ENCODE data around the gene TRIP12. TPM values are rescaled to one million over a fixed set of nuclear protein-coding genes. Genes with fewer than 3 reads are reported as not detected.
"Not testable (repeated sequence)": the region's sequence is repeated elsewhere in the genome, so short reads cannot be mapped to it uniquely, and the experiment has no call there.

The TRIP12 gene
- total and polyA plus RNA-seq, 5 experiments from 2014 or later: 32.2 to 221 (median 45.2) TPM

DNA sequence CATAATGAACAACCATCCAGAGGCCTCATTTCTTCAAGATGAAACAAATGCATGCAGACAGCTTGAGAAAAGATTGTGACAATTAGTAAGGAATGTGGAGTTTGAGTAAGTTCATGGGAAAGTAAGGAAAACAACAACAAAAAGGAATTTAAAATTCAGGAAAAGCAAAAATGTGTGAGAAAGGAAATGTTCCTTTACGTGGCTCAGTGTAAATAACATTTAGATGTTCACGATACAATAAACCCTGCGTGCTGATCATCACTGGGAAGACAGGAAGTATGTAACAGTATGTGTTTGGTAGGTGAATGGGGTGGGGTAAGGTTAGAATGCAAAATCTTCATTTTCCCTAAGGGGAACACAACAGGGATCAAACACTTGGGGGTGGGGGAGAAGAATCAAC lies 72.7 kb downstream of the TRIP12 start:
- POLR2A ChIA-PET: interaction anchor here (2.0 kb wide), 1 partner anchor 72 kb away, joined by 5 read pairs; the partner anchor contains the start of gene TRIP12
- Mint-ChIP-seq H3K9me3 (no peaks in the 10 kb centered on the region), H3K4me1 (peaks cover 32 to 67% (median 64%) of the 10 kb centered on the region in 4 donors), H3K4me3 (peak overlapping the region in 9 of 10 donors; percentile 45 to 76 (median 60)), H3K36me3 (peaks cover 5 to 44% (median 23%) of the 10 kb centered on the region in 3 donors), H3K27ac (peak overlapping the region; percentile 13 to 95 (median 87)), H3K27me3 (no peaks in the 10 kb centered on the region)
- peak in 1 of 10 donors; percentile 17 for DNase-seq
- ATAC-seq: peak; percentile 55 to 60

DNA sequence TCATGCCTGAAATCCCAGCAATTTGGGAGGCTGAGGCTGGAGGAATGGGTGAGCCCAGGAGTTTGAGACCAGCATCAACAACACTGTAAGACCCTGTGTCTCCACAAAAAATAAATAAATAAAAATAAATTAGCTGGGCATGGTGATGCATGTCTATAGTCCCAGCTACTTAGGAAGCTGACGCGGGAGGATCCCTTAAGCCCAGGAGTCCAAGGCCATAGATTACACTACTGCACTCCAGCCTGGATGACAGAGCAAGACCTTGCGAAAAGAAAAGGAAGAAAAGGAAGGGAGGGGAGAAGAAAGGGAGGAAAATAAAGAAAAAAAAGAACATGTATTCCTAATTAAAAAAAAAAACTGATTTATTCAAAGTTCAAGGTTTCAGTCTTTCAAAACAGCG lies 78.2 kb downstream of the TRIP12 start:
- H3K36me3 Mint-ChIP-seq: peaks cover 0 to 72% (median 34%) of the 10 kb centered on the region in 3 donors
- H3K9me3 Mint-ChIP-seq: no peaks in the 10 kb centered on the region
- no peaks in the 10 kb centered on the region for H3K27me3 Mint-ChIP-seq
- ATAC-seq (no peak), DNase-seq (no peak)
- H3K4me1 Mint-ChIP-seq: peaks cover 21 to 55% (median 37%) of the 10 kb centered on the region in 4 donors
- H3K27ac Mint-ChIP-seq: peak overlapping the region in 2 of 10 donors; percentile 51 to 59
- H3K4me3 Mint-ChIP-seq: no peak overlapping the region
- POLR2A ChIA-PET: interaction anchor here (0.6 kb wide), 1 partner anchor 57 kb away, joined by 6 read pairs; no protein-coding TSS in a partner anchor

DNA sequence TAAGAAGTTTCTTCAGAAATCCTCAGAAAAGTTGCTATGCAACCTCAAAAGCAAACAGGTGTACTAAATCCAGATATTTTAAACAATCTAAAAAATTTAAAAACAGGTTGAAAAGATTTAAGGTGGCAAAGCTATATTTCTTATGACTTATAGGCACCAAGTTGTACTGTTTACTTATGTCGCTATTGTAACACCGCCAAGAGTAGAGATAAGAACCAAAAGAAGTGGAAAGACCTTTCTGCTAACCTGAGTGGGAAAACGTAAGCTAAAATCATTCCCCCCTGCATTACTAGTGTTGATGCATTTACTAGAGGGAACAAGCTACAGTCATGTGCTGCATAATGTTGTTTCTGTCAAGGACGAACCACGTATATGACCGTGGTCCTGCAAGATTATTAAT lies 83.1 kb downstream of the TRIP12 start:
- peaks cover 14 to 65% (median 55%) of the 10 kb centered on the region in 4 donors for H3K4me1 Mint-ChIP-seq
- peaks cover 4 to 55% (median 32%) of the 10 kb centered on the region in 3 donors for H3K36me3 Mint-ChIP-seq
- no peak overlapping the region for H3K4me3 Mint-ChIP-seq
- POLR2A ChIA-PET: no interaction called here
- no peaks in the 10 kb centered on the region for H3K9me3 Mint-ChIP-seq
- DNase-seq (no peak), ATAC-seq (no peak)
- peak overlapping the region in 6 of 10 donors; percentile 2 to 91 (median 58) for H3K27ac Mint-ChIP-seq
- no peaks in the 10 kb centered on the region for H3K27me3 Mint-ChIP-seq

DNA sequence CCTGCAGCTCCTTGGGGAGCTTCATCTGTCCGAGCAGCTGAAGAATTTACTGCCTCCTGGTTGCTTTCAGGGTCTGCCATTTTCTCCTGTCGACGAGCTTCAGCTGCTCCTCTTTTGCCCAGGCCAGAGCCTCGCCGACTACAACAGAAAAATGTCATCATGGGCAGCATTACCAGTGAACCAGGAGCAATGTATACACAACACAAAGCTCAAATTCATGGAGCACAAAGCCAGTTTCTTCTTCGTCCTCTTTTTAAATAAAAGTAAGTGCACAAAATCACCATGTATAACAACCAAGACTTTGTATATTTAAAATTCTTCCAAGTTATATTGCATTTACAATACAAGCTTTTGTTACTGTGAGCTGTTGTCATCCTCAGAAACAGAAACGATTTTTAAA lies 85.0 kb downstream of the TRIP12 start:
- H3K36me3 Mint-ChIP-seq: peaks cover 4 to 53% (median 32%) of the 10 kb centered on the region in 3 donors
- no peaks in the 10 kb centered on the region for H3K27me3 Mint-ChIP-seq
- DNase-seq: no peak
- no peak for ATAC-seq
- H3K27ac Mint-ChIP-seq: peak overlapping the region; percentile 71 to 96 (median 86)
- POLR2A ChIA-PET: interaction anchor here (1.0 to 2.7 kb wide), 3 partner anchors 10 to 85 kb away, joined by 3 to 15 read pairs (median 4); partner anchors contain the start of genes FBXO36 and TRIP12
- H3K4me1 Mint-ChIP-seq: peaks cover 18 to 69% (median 64%) of the 10 kb centered on the region in 4 donors
- H3K9me3 Mint-ChIP-seq: no peaks in the 10 kb centered on the region
- H3K4me3 Mint-ChIP-seq: peak overlapping the region in 8 of 10 donors; percentile 38 to 69 (median 60)

DNA sequence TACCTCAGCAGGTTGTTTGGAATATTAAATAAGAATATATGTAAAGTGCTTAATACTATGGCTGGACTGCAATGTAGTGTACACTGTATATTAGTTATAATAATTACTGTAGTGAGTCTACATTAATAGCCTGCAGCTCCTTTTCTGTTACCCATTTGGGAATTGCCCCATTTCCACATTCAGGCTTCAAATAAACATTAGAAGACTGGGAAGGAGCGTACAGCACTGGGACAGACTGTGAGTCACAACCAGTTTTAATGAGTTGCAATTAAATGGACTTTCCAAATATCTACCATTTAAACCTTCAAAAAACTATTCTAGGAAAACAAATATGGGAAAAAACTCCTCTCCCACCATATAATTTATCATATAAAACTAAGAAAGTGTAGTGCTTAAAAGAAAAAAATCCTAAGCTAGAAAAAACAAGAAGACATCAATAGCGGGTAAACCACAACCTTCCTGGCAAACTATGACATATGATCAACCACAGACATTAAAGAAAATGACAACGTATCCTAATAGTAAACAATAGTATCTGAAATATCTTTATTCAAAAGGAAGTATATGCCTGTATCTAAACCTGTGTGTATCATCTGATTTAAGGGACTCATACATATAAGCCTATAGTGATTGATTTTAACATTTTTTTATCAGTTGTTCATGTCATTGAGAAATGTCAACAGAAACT lies 86.1 kb downstream of the TRIP12 start:
- DNase-seq: peak in 4 of 10 donors; percentile 15 to 74 (median 52)
- peak overlapping the region; percentile 22 to 81 (median 54) for H3K4me3 Mint-ChIP-seq
- H3K36me3 Mint-ChIP-seq: peaks cover 4 to 59% (median 28%) of the 10 kb centered on the region in 3 donors
- H3K4me1 Mint-ChIP-seq: peaks cover 17 to 72% (median 68%) of the 10 kb centered on the region in 4 donors
- no peaks in the 10 kb centered on the region for H3K27me3 Mint-ChIP-seq
- peak overlapping the region; percentile 44 to 96 (median 80) for H3K27ac Mint-ChIP-seq
- no peaks in the 10 kb centered on the region for H3K9me3 Mint-ChIP-seq
- POLR2A ChIA-PET: interaction anchor here (0.6 to 2.7 kb wide), 3 partner anchors 16 to 86 kb away, joined by 4 to 15 read pairs (median 9); partner anchors contain the start of gene TRIP12
- ATAC-seq: peak; percentile 70 to 94

DNA sequence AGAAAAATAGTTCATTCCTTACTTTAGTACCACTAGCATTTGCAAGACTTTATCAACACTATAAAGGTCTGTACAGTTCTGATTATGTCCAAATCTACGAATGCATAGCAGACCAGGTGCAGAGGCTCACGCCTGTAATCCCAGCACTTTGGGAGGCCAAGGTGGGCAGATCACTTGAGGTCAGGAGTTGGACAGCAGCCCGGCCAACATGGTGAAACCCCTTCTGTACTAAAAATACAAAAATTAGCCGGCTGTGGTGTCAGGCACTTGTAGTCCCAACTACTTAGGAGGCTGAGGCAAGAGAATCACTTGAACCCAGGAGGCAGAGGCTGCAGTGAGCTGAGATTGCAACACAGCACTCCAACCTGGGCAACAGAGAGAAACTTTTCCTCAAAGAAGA lies 87.4 kb downstream of the TRIP12 start:
- Mint-ChIP-seq H3K4me3 (peak overlapping the region in 7 of 10 donors; percentile 7 to 81 (median 41)), H3K4me1 (peaks cover 17 to 72% (median 66%) of the 10 kb centered on the region in 4 donors), H3K36me3 (peaks cover 4 to 57% (median 21%) of the 10 kb centered on the region in 3 donors), H3K27ac (peak overlapping the region in 9 of 10 donors; percentile 22 to 96 (median 65))
- not testable (repeated sequence) for H3K9me3 Mint-ChIP-seq, H3K27me3 Mint-ChIP-seq, DNase-seq, ATAC-seq
- POLR2A ChIA-PET: interaction anchor here (0.7 to 1.9 kb wide), 3 partner anchors 85 to 879 kb away, joined by 3 to 9 read pairs (median 3); partner anchors contain the start of gene TRIP12

DNA sequence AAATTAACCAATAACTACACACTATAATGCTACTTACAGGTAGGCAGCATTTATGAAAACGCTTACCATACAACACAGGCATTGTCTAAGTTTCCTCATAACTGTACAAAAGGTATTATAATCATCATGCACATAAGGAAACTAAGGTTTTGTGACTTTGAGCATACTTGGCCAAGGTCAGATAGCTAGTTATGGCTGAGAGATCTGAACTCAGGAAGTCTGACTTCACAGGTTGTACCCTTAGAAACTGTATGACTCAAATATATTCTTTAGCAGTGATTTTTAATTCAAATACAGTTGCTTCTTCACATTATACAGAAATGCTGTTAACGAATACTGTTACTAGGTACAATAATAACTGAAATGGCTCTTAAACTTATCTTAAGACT lies 89.3 kb downstream of the TRIP12 start:
- peak overlapping the region in 7 of 10 donors; percentile 20 to 79 (median 69) for H3K27ac Mint-ChIP-seq
- DNase-seq (no peak), ATAC-seq (peak; percentile 16 to 49)

DNA sequence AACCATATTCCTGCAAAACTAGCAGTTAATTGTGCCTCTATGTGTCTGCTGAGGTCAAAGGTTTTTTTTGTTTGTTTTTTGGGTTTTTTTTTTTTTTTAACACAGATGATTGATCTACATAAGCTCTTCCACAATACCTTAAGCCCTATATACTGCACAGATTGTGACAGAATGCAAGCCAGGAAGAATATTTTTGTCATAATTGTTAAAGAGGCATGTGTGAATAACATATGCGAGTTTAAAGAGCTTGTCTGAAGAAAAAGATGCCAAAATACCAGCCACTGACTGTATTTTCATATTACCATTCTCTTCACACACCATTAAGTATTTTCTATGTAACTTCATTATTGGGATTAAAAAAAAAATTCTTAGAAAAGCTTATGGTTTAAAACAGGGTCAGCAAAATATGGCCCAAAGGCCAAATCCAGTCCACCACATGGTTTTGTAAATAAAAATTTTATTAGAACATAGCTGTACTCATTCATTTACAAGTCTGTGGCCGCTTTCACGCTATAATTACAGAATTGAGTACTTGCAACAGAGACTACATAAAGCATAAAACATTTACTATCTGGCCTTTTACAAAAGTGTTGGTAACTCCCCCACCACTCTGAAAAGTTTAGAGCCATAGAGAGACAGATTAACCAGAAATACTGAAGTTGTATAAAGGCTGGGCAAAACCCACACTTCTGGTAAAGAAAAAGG lies 89.9 kb downstream of the TRIP12 start:
- Mint-ChIP-seq H3K27me3 (no peaks in the 10 kb centered on the region), H3K27ac (peak overlapping the region in 9 of 10 donors; percentile 16 to 92 (median 54)), H3K4me3 (peak overlapping the region in 3 of 10 donors; percentile 2 to 39 (median 36)), H3K4me1 (peaks cover 15 to 56% (median 53%) of the 10 kb centered on the region in 4 donors), H3K9me3 (no peaks in the 10 kb centered on the region), H3K36me3 (peaks cover 8 to 56% (median 26%) of the 10 kb centered on the region in 3 donors)
- ATAC-seq (no peak), DNase-seq (no peak)
- POLR2A ChIA-PET: interaction anchor here (0.7 to 1.3 kb wide), 2 partner anchors 90 to 206 kb away, joined by 5 to 7 read pairs; partner anchors contain the start of genes FBXO36 and TRIP12

More for the DNA sequence above, 89.3 kb downstream of the TRIP12 start:
- H3K4me1 Mint-ChIP-seq: peaks cover 15 to 61% (median 58%) of the 10 kb centered on the region in 4 donors
- POLR2A ChIA-PET: interaction anchor here (1.3 kb wide), 1 partner anchor 90 kb away, joined by 5 read pairs; the partner anchor contains the start of genes FBXO36 and TRIP12
- H3K9me3 Mint-ChIP-seq: no peaks in the 10 kb centered on the region
- H3K4me3 Mint-ChIP-seq: peak overlapping the region in 3 of 10 donors; percentile 2 to 36 (median 29)
- no peaks in the 10 kb centered on the region for H3K27me3 Mint-ChIP-seq
- peaks cover 7 to 59% (median 25%) of the 10 kb centered on the region in 3 donors for H3K36me3 Mint-ChIP-seq

DNA sequence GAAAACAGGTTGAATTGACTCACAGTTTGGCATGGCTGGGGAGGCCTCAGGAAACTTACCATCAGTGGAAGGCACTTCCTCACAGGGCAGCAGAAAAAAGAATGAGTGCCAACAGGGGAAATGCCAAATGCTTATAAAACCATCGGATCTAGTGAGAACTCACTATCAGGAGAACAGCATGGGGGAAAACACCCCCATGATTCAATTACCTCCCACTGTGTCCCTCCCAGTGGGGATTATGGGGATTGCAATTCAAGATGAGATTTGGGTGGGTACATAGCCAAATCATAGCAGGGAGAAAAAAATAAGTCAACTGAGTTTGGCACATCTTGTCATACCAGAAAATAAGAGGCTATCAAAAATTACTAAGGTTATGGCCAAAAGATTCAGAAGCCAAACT lies 96.3 kb downstream of the TRIP12 start:
- H3K27ac Mint-ChIP-seq: peak overlapping the region in 3 of 10 donors; percentile 28 to 72 (median 30)
- DNase-seq (no peak), ATAC-seq (no peak)
- peaks cover 0 to 14% (median 5%) of the 10 kb centered on the region in 9 donors for H3K9me3 Mint-ChIP-seq
- H3K4me1 Mint-ChIP-seq: peaks cover 5 to 18% (median 12%) of the 10 kb centered on the region in 4 donors
- no peaks in the 10 kb centered on the region for H3K27me3 Mint-ChIP-seq
- H3K4me3 Mint-ChIP-seq: no peak overlapping the region
- POLR2A ChIA-PET: no interaction called here
- H3K36me3 Mint-ChIP-seq: peaks cover 28 to 80% (median 51%) of the 10 kb centered on the region in 3 donors

DNA sequence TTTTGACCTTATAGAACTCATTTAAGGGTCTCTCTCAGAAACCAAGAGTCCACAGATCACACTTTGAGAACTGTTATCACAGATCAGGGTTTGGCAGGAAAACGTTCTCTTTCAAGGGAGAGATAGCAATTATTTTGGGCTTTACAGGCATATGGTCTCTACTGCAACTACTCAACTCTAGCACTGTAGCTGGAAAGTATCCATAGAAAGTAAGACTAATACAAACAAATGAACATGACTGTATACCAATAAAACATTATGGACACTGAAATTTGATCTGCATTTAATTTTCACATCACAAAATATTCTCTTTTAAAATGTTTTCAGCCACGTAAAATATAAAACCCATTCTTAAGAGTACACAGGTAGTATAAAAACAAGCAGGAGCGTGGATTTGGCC lies 100.5 kb downstream of the TRIP12 start:
- no peak for ATAC-seq
- peaks cover 0 to 14% (median 5%) of the 10 kb centered on the region in 9 donors for H3K9me3 Mint-ChIP-seq

DNA sequence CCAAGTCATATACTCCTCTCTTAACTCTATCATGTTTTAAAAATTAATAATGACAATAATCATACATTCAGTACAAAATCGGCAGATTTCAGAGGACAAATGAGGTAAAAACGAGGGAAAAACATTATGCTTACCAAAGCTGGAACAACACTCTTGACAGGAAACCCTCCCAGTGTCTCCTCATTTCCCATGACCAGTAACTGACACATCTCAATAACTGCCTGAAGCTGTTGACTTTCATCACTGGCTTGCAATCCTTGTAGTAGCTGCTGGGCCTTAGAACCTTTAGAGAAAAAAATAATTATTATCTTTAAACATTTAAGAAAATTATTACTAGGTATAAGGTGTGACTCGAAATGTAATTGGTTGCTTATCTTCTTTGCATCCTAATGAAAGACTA lies 103.6 kb downstream of the TRIP12 start:
- no peak overlapping the region for H3K4me3 Mint-ChIP-seq
- DNase-seq: no peak
- ATAC-seq: no peak
- H3K9me3 Mint-ChIP-seq: no peaks in the 10 kb centered on the region
- H3K27ac Mint-ChIP-seq: peak overlapping the region in 4 of 10 donors; percentile 21 to 84 (median 54)
- peaks cover 5 to 21% (median 12%) of the 10 kb centered on the region in 4 donors for H3K4me1 Mint-ChIP-seq
- H3K36me3 Mint-ChIP-seq: peaks cover 8 to 77% (median 21%) of the 10 kb centered on the region in 3 donors
- H3K27me3 Mint-ChIP-seq: no peaks in the 10 kb centered on the region
- POLR2A ChIA-PET: no interaction called here

More for the DNA sequence above, 100.5 kb downstream of the TRIP12 start:
- Mint-ChIP-seq H3K27ac (peak overlapping the region in 7 of 10 donors; percentile 19 to 80 (median 30)), H3K27me3 (no peaks in the 10 kb centered on the region), H3K4me1 (peaks cover 5 to 21% (median 12%) of the 10 kb centered on the region in 4 donors), H3K36me3 (peaks cover 20 to 75% (median 34%) of the 10 kb centered on the region in 3 donors), H3K4me3 (no peak overlapping the region)
- POLR2A ChIA-PET: no interaction called here
- DNase-seq: no peak

DNA sequence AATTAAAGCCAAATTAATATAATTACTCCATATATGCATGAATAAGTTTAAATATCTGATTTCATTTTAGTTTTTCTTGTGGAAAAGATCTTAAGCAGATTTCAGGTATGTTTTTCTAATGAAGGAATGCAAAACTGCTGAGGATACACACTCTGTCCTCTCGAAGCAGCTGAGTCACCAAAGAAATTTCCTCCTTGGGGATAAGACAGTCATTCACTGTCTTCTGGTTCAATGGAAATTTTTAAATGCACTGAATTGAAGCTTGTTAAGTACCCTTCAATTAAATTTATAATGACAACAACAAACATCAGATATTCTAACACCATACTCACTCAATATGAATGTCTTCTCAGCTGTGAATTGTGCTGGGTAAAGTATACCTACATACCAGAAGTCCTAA lies 106.0 kb downstream of the TRIP12 start:
- POLR2A ChIA-PET: no interaction called here
- no peak for ATAC-seq
- no peak overlapping the region for H3K4me3 Mint-ChIP-seq
- H3K36me3 Mint-ChIP-seq: peaks cover 0 to 70% (median 12%) of the 10 kb centered on the region in 3 donors
- H3K27me3 Mint-ChIP-seq: no peaks in the 10 kb centered on the region
- H3K27ac Mint-ChIP-seq: peak overlapping the region in 5 of 10 donors; percentile 11 to 48 (median 34)
- peaks cover 0 to 6% (median 4%) of the 10 kb centered on the region in 4 donors for H3K4me1 Mint-ChIP-seq
- DNase-seq: no peak
- H3K9me3 Mint-ChIP-seq: no peaks in the 10 kb centered on the region

Data from naive thymus-derived CD8-positive, alpha-beta T cell (primary cell).